Measurements from ENCODE around the gene TBX3.

Gene TBX3

DNA sequence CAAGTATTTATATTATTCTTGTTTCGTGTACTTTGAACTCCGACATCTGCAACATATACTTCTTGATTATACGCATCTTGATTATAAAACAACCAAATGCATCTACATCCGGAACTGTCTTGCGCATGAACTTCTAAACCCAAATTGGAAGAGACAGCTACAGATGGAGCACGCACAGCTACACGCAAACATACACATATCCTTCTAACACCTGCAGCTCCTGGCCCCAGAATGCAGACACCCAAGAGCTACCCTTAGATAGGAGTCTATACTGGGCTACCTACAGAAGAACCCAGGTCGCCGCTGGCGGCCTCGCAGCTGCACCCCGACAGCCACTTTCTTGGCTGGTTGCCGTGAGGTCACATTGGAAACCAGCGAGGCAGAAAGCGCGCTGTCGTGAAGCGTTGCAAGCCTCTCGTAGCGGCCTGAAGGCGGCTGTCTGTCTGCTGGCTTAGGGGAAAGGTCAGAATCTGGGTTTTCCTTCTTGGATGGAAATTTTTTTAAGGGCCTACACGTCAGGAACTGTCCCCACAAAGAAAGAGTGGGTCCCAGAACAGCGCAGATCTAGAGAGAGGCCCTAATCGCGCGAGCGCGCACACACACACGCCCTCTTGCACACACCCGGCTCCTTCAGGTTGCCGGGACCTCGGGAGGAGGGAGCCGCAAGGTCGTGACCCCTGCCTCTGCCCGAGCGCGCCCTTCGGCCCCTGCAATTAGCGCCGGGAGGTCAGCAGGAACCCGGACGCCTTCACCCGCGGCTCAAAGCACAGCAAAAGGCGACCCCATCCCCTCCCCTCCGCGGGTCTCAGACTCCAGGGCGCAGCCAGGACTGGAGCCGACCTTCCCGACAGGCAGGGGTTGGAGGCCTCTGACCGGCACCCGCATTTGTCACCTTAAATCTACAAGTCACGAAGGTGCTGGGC, 17.0 kb downstream of the TBX3 start:
- no peak for DNase-seq

DNA sequence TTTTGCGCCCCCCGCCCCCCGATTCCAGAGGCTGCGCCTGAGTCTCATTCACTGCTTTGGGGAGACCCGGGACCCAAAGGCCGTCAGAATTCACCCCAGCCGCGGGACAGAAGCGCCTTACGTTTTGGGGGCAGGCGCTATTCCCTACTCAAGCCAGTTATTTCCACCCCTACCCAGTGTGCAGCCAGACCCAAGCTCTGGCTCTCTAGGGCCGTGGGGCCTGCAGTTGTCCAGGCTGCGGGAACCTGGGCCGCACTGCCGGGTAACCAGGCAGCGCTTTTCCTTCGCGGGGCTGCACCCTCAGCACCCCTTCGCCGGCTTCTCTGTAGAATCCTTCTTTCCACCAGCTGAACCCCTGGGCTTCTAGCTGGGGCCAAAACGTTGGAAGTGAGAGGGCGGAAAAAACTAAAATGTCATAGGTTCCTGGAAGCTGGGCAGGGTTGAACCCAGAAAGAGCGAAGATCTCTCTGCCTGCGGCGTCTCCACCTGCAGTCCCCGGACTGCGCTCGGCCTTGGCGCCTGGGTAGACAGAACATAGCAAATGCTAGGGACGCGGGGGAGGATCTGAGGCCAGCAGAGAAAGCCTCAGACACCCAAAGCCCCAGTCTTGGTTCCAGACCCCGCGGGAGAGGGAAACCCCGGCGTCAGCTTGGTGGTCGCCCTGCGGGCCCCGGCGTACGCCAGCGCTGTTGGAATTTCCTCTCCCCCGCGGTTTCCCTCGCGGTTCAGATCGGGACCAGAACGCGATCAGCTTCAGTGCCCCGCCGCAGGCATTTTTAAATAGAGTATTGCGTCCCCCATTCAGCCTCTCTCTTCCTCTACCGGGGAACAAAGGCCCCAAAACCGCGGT, 18.3 kb downstream of the TBX3 start:
- no peak for DNase-seq

GRCh38 chr12:114664651-114665320, 19.2 kb downstream of the TBX3 start:
- DNase-seq = no peak

DNA sequence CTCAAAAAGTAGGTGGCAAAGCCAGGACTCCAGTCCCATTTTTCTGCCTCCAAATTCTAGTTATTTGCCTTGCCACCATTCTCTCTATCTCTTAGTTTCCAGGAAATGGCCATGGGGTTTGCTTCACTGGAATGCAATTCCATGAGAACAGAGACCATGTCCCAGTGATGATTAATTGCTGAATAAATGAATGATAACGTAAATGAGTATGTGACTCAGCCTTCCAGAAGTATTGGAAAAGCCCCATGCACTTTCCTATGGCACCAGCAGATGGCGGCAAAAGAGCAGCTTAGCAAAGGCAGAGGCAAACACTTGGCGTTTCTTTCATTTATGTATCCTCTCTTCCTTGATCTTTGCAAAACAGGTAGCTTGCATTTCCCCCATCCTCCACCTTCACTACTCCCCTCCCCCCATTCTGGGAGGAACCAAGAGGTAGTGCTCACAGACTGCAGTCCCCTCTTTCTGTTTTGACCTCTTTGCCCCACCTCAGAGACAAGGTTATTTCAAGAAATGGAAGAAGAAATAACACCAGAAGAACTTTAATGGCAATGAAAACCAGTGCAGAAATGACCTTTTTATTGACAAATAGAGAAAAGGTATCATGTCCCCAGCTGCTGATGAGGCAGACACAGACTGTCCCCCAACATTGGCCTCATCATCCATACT, 21.3 kb downstream of the TBX3 start:
- peak; percentile 9 to 57 for DNase-seq

DNA sequence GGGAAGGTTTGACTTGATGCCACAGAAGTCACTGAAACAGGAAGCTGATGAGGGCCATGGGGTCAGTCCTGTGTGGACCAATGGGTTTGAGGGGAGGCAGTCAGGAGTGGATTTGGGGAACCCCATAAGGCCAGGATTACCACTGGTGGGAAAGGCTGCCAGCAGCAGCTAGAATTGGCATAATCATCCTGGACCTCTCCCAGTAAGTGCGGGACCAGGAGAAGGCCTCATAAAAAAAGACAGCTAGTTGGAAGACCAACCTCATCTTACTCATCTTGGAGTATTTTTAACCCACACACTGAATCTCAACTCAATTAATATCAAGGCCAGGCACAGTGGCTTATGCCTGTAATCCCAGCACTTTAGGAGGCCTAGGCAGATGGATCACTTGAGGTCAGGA, 22.7 kb downstream of the TBX3 start:
- DNase-seq = no peak

- DNase-seq = no peak
Measured at GRCh38 chr12:114659084-114659483, 24.9 kb downstream of the TBX3 start.

GRCh38 chr12:114658002-114658441, 26.0 kb downstream of the TBX3 start:
- DNase-seq = no peak

DNA sequence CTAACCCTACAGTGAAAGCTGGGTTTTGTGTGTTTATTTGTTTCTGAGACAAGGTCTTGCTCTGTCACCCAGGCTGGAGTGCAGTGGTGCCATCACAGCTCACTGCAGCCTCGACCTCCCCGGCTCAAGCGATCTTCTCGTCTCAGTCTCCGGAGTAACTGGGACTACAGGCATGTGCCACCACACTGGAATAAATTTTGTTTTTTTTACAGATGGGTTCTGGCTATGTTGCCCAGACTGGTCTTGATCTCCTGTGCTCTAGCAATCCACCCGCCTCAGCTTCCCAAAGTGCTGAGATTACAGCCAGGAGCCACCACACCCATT, 26.4 kb downstream of the TBX3 start:
- no peak for DNase-seq

DNA sequence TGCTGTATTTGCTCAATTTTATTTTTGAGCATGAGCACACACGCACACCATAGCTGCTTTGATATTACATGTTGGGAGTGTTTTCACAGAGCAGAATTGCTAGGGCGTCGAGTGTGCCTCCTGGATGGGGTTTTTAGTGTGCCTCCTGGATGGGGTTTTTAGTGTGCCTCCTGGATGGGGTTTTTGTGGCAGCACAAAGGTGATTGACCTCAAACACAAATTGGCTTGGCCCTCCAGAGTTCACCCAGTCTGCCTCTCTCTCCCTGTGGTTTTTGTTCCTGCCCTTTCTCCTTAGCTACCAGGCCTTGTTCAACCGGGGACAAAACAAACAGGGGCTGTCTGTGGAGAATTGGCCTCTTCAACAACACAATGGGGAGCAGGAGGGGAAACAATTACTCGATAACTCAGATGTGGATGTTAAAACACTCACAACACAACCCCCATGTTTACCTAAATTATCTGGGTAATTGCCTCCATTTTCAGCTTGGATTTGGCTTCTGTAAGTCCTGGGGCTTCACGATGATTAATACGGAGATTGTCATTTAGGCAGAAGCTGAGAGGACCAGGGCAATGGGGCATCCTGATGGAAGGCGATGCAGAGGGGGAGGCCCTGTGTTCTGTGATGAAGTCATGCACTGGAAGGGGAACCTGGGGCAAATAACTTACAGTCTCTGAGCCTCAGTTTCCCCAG, 26.9 kb downstream of the TBX3 start:
- no peak for DNase-seq

DNA sequence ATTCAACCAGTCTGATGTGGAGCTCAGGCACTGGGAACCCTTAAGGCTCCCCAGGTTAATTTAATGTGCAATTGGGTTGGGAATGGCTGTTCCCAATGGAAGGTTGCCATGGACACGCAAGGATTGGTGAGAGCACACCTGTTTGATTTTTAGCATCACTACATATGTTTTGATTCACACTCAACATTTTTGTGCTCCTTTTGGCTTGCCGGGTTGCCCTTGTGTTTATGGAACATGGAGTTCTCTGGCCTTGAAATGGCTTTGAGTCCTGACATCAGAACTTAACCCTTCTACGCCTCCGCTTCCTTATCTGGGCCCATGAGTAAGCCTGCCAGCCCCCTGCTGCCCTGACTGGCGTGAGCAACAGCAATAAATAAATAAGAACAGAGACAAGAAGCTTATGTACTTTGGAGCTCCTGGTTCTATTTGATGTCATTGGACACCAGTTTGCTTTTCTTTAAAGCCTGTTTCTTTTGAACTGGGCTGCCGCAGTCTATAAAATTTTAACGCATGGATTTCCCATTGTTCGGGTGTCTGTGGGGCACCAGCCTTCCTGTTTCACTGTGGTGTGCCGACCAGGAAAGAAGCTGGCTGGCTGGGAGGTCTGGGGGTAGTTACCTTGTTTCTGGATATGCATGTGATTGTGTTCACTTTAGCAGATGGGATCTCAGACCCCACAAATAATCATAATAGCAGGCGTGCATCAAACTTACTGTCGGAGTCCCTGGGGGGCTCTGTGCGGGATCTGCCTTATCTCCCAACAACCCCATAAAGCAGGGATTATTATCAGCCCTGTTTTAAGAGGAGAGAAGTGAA, 27.8 kb downstream of the TBX3 start:
- DNase-seq = no peak

- no peak for DNase-seq
Measured at GRCh38 chr12:114649585-114649984, 34.4 kb downstream of the TBX3 start.

GRCh38 chr12:114648711-114649110, 35.3 kb downstream of the TBX3 start:
- no peak for DNase-seq

DNA sequence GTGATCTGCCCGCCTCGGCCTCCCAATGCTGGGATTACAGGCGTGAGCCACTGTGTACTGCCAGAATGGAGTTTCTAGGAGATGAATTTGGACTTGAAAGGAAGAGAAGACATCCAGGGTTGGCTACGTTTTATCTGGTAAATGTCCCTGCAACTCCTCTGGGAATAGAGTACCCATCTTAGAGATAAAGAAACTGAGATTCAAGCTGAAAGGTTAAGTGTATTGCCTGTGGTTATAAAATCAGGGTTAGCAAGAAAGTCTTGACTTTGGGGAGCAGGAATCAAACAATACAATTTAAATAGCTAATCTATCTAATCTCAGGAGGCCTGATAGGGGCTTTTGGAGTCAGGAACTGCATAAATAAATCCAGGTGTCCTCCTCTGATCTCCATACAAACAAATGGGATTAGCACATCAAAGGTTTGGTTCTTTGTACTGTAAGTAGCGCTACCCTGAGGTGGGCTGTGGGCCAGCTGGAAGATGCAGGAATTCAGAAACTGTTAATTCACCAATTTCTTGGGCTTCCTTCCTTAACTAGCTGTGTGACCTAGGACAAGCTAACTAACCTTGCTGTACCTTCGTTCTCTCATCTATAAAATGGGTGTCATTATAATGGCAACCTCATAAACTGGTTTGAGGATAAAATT, 45.1 kb downstream of the TBX3 start:
- no peak for DNase-seq

DNA sequence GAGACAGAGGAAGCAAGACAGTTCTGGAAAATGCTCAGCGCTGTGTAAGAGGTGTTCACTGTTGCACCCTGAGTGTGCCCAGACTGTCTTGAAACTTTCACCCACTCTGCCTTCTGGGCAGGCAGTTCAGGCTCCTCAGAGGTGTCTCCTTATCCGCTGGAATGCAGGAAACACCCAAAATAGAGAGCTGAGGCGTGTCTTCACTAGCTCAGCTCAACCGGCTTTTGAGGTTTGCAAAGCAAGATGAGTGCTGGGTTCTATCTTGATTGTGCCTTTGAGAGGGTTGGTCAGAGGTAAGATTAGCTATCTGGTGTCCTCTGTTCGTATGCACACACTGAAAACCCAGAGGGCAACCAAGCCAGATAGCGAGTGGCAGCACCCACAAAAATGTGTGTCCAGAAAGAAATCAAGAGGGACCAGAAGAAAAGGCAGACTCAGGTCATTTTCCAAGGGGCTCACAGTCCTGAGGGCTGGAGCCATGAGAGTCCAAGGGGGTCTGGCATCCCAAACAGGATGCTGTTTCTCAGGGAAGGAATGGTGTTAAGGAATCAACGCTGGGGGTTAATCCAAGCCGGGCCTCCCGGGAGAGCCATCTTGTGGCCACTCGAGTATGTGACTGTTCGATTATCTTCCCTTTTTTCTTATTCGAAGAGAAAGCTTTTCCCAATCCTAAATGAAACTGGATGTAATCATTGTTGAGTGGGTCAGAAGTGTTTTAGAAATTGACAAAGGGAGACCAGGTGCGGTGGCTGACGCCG, 47.1 kb downstream of the TBX3 start:
- peak in 1 of 2 experiments; percentile 6 for DNase-seq

- DNase-seq = no peak
Measured at GRCh38 chr12:114631242-114631641, 52.7 kb downstream of the TBX3 start.

DNA sequence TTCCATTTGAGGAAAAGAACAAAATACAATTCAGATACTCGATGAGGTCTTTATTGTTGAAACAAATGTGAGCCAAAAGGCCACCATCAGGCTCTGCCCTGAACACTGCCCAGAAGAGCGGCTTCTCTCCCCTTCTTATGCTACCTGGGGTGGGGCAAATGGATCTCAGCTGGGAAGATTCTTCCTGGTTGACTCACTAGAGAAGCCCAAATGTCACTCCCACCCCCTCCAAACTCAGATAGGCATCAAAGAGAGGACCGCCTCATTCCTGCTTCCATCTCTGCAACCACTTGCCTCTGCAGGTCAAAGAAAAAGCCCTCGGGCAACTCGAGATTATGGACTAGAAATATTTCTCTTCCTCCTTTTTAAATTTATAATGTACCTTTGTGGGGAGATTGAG, 55.8 kb downstream of the TBX3 start:
- DNase-seq = no peak

DNA sequence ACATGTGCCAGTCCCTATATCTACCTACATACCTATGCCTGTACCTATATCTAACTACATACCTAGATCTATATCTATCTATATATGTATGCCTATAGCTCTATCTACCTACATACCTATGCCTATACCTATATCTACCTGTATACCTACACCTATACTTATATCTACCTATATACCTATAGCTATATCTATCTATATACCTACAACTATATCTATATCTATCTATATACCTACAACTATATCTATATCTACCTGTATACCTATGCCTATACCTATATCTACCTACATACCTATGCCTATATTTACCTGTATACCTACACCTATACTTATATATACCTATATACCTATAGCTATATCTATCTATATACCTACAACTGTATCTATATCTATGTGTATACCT, 56.6 kb downstream of the TBX3 start:
- no peak for DNase-seq

- peak; percentile 8 to 32 for DNase-seq
Measured at GRCh38 chr12:114625294-114625851, 58.6 kb downstream of the TBX3 start.

DNA sequence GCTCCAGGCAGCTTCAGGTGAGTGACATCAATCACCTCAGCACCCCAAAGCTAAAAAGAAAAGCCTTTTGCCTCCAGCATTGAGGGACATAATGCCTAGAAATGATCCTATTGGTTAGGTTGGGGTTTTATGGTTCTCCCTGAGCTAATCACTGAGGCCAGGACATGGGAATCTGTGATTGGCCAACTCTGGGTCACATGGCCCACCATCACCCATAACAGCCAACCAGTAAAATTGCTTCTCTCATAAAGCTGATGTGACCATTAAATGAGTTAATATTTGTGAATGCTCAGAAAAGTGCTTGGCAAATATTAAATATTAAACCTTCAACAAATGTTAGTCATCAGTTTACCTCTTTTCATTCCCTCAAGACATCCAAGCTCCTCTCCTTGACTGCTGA, 60.2 kb downstream of the TBX3 start:
- no peak for DNase-seq
